ENCODE data around the gene DENND4A. TPM values are rescaled to one million over a fixed set of nuclear protein-coding genes. Genes with fewer than 3 reads are reported as not detected.

DENND4A gene
- polyA plus RNA-seq, 1 of the 3 experiments (the other 2 are of a cell fraction) = 2.5 TPM

GRCh38 chr15:65651831-65652749 is 140.0 kb downstream of the DENND4A start:
- Histone ChIP-seq H3F3A (replicated peaks; ENCODE audit: insufficient read depth) (peaks cover 11% of the 10 kb centered on the region), H3K4me1 (ENCODE audit: control insufficient read depth in 1 of 2, insufficient read depth in 2 of 2, low read depth in 1 of 2, low read length in 1 of 2) (peaks cover 11 to 21% of the 10 kb centered on the region in 2 experiments), H3K79me2 (ENCODE audit: insufficient read depth) (no peaks in the 10 kb centered on the region), H3K9me3 (no peaks in the 10 kb centered on the region), H3K9me2 (no peaks in the 10 kb centered on the region), H3K4me2 (no peak overlapping the region), H3K36me3 (replicated peaks in 1 of 2; ENCODE audit: control insufficient read depth in 1 of 2, insufficient read depth in 2 of 2, low read length in 1 of 2) (peaks cover 3 to 7% of the 10 kb centered on the region in 2 experiments), H3K27me3 (ENCODE audit: insufficient read depth) (no peaks in the 10 kb centered on the region), H4K20me1 (ENCODE audit: insufficient read depth) (no peaks in the 10 kb centered on the region), H2AFZ (ENCODE audit: low read depth) (no peak overlapping the region), H3K27ac (ENCODE audit: low read depth in 2 of 2, low read length in 1 of 2) (no peak overlapping the region), H3K9ac (no peak overlapping the region), H3K4me3 (ENCODE audit: low read depth in 2 of 2, low read length in 1 of 2) (no peak overlapping the region)
- no peak for DNase-seq
- 92% methylated on average over 9 of the region's 11 CpGs for WGBS (ENCODE audit: low lambda C conversion rate)
- TF ChIP-seq ZBTB33 (IDR thresholded peaks at IDR 0.05; ENCODE audit: borderline replicate concordance, low read depth) (no peak), JUND (IDR thresholded peaks at IDR 0.05) (no peak), NFIC (IDR thresholded peaks at IDR 0.05; ENCODE audit: borderline replicate concordance) (no peak), PBX3 (IDR thresholded peaks at IDR 0.05) (no peak), SMC3 (IDR thresholded peaks at IDR 0.05; ENCODE audit: low read depth, low read length) (no peak), TAF1 (IDR thresholded peaks at IDR 0.05; ENCODE audit: borderline replicate concordance, low read depth, low read length) (no peak)
- CTCF ChIA-PET = interaction anchor here (0.9 to 2.3 kb wide), 4 partner anchors 13 to 177 kb away, joined by 3 to 9 read pairs (median 6); no protein-coding TSS in a partner anchor
- POLR2A ChIA-PET = interaction anchor here (1.1 kb wide), 1 partner anchor 72 kb away, joined by 3 read pairs; no protein-coding TSS in a partner anchor

GRCh38 chr15:65651042-65651322 is 141.1 kb downstream of the DENND4A start:
- Histone ChIP-seq H4K20me1 (ENCODE audit: insufficient read depth) (no peaks in the 10 kb centered on the region), H3K9me2 (no peaks in the 10 kb centered on the region), H3K9me3 (no peaks in the 10 kb centered on the region), H3K27me3 (ENCODE audit: insufficient read depth) (no peaks in the 10 kb centered on the region), H3K27ac (ENCODE audit: low read depth in 2 of 2, low read length in 1 of 2) (no peak overlapping the region), H3K79me2 (ENCODE audit: insufficient read depth) (no peaks in the 10 kb centered on the region), H3K36me3 (replicated peaks in 1 of 2; ENCODE audit: control insufficient read depth in 1 of 2, insufficient read depth in 2 of 2, low read length in 1 of 2) (peaks cover 3 to 7% of the 10 kb centered on the region in 2 experiments), H3F3A (replicated peaks; ENCODE audit: insufficient read depth) (peaks cover 11% of the 10 kb centered on the region), H3K4me3 (ENCODE audit: low read depth in 2 of 2, low read length in 1 of 2) (no peak overlapping the region), H2AFZ (ENCODE audit: low read depth) (no peak overlapping the region), H3K9ac (no peak overlapping the region), H3K4me2 (no peak overlapping the region), H3K4me1 (ENCODE audit: control insufficient read depth in 1 of 2, insufficient read depth in 2 of 2, low read depth in 1 of 2, low read length in 1 of 2) (peaks cover 10 to 21% of the 10 kb centered on the region in 2 experiments)
- CTCF ChIA-PET = interaction anchor here (0.6 to 2.3 kb wide), 4 partner anchors 13 to 251 kb away, joined by 3 to 9 read pairs (median 4); no protein-coding TSS in a partner anchor
- 100% methylated on average over 1 of the region's 1 CpG for WGBS (ENCODE audit: low lambda C conversion rate)
- DNase-seq = no peak
- POLR2A ChIA-PET = no interaction called here
- TF ChIP-seq FOSL2 (IDR thresholded peaks at IDR 0.05; ENCODE audit: borderline replicate concordance, low read depth) (no peak), TAF1 (IDR thresholded peaks at IDR 0.05; ENCODE audit: borderline replicate concordance, low read depth, low read length) (no peak)
